WTC11 (cell line): Measurements from ENCODE around the gene GRIK2. TPM values are rescaled to one million over a fixed set of nuclear protein-coding genes. Genes with fewer than 3 reads are reported as not detected.

Experiments
- ATAC-seq: fragments of 200-7000 bp; cut with Tn5 transposase; 2 replicates; pipeline ENCODE4 v1.10.0; 2021; ENCODE audit warnings: mild to moderate bottlenecking, moderate library complexity
- CTCF ChIA-PET: fragments of 300-600 bp; sonication (Branson Sonifier 250); formaldehyde crosslinking; loops from one replicate; lab custom pipeline; 2021; ENCODE audit warnings: antibody characterized with exemption; lab: Charles Lee
- POLR2A ChIA-PET: fragments of 350-600 bp; sonication (Branson Sonifier 250); formaldehyde crosslinking; loops from one replicate; lab custom pipeline; 2021; ENCODE audit warnings: antibody characterized with exemption; lab: Charles Lee
- DNase-seq: peaks from one replicate; pipeline ENCODE4 v3.0.0; 2021; ENCODE audit warnings: low spot score
- H3K27ac Mint-ChIP-seq: 2 replicates; pipeline ENCODE4 v1.8.0; 2021; ENCODE audit warnings: mixed read lengths
- H3K27me3 Mint-ChIP-seq: 2 replicates; pipeline ENCODE4 v1.8.0; 2021; ENCODE audit warnings: low read depth, mild to moderate bottlenecking, moderate library complexity, mixed read lengths
- H3K36me3 Mint-ChIP-seq: 2 replicates; pipeline ENCODE4 v1.8.0; 2021; ENCODE audit warnings: mixed read lengths
- H3K4me1 Mint-ChIP-seq: 2 replicates; pipeline ENCODE4 v1.8.0; 2022; ENCODE audit warnings: mixed read lengths
- H3K4me3 Mint-ChIP-seq: 2 replicates; pipeline ENCODE4 v1.8.0; 2021; ENCODE audit warnings: mild to moderate bottlenecking, moderate library complexity, mixed read lengths
- H3K9me3 Mint-ChIP-seq: 2 replicates; pipeline ENCODE4 v1.8.0; 2021; ENCODE audit warnings: mixed read lengths
- AFF4 ChIP-seq: sonication (generic); formaldehyde crosslinking; IDR thresholded peaks from 2 replicates; pipeline ENCODE4 v1.8.1; 2023; ENCODE audit warnings: mild to moderate bottlenecking, missing genetic modification reagents, borderline replicate concordance
- CREB1 ChIP-seq: sonication (generic); formaldehyde crosslinking; IDR thresholded peaks from 2 replicates; pipeline ENCODE4 v1.8.0; 2023; ENCODE audit warnings: mild to moderate bottlenecking, missing genetic modification reagents
- ETV6 ChIP-seq: sonication (generic); formaldehyde crosslinking; IDR thresholded peaks from 2 replicates; pipeline ENCODE4 v1.8.1; 2022; ENCODE audit warnings: mild to moderate bottlenecking, missing genetic modification reagents
- FOXJ3 ChIP-seq: sonication (generic); formaldehyde crosslinking; IDR thresholded peaks from 2 replicates; pipeline ENCODE4 v1.9.0; 2021; ENCODE audit warnings: missing genetic modification reagents, mild to moderate bottlenecking, borderline replicate concordance
- GTF2I ChIP-seq: fragments of 250-450 bp; sonication (Bioruptor Pico); conservative IDR thresholded peaks from 2 replicates; pipeline ENCODE4 v1.4.0; 2021; ENCODE audit warnings: mild to moderate bottlenecking
- KAT7 ChIP-seq: sonication (generic); formaldehyde crosslinking; IDR thresholded peaks from 2 replicates; pipeline ENCODE4 v1.8.1; 2023; ENCODE audit warnings: missing genetic modification reagents, mild to moderate bottlenecking, borderline replicate concordance
- MAX ChIP-seq: sonication (generic); formaldehyde crosslinking; IDR thresholded peaks from 2 replicates; pipeline ENCODE4 v1.8.0; 2022; ENCODE audit warnings: mild to moderate bottlenecking, missing genetic modification reagents
- MLX ChIP-seq: sonication (generic); formaldehyde crosslinking; IDR thresholded peaks from 2 replicates; pipeline ENCODE4 v1.8.1; 2023; ENCODE audit warnings: mild to moderate bottlenecking, missing genetic modification reagents, moderate library complexity
- MXD4 ChIP-seq: fragments of 250-450 bp; sonication (Bioruptor Pico); IDR thresholded peaks from 2 replicates; pipeline ENCODE4 v1.8.0; 2021; ENCODE audit warnings: mild to moderate bottlenecking, moderate library complexity, borderline replicate concordance
- NFE2L1 ChIP-seq: sonication (generic); formaldehyde crosslinking; IDR thresholded peaks from 2 replicates; pipeline ENCODE4 v1.8.1; 2023; ENCODE audit warnings: missing genetic modification reagents
- NR3C1 ChIP-seq: sonication (generic); formaldehyde crosslinking; conservative IDR thresholded peaks from 2 replicates; pipeline ENCODE4 v1.8.1; 2023; ENCODE audit warnings: low read depth, mild to moderate bottlenecking, missing genetic modification reagents
- PRRX2 ChIP-seq: fragments of 250-450 bp; sonication (Bioruptor Pico); IDR thresholded peaks from 2 replicates; pipeline ENCODE4 v1.8.0; 2021; ENCODE audit warnings: mild to moderate bottlenecking
- STAT6 ChIP-seq: sonication (generic); formaldehyde crosslinking; conservative IDR thresholded peaks from 2 replicates; pipeline ENCODE4 v1.8.1; 2023; ENCODE audit warnings: mild to moderate bottlenecking, low read depth, missing genetic modification reagents, moderate library complexity
- TEAD1 ChIP-seq: sonication (generic); formaldehyde crosslinking; IDR thresholded peaks from 2 replicates; pipeline ENCODE4 v1.8.0; 2022; ENCODE audit warnings: mild to moderate bottlenecking, missing genetic modification reagents
- TEAD4 ChIP-seq: sonication (generic); formaldehyde crosslinking; IDR thresholded peaks from 2 replicates; pipeline ENCODE4 v1.8.0; 2022; ENCODE audit warnings: mild to moderate bottlenecking, missing genetic modification reagents
- USF1 ChIP-seq: sonication (generic); formaldehyde crosslinking; IDR thresholded peaks from 2 replicates; pipeline ENCODE4 v1.8.0; 2022; ENCODE audit warnings: mild to moderate bottlenecking, missing genetic modification reagents
- ZBTB43 ChIP-seq: sonication (generic); formaldehyde crosslinking; IDR thresholded peaks from 2 replicates; pipeline ENCODE4 v1.8.1; 2023; ENCODE audit warnings: mild to moderate bottlenecking, missing genetic modification reagents
- ZMAT4 ChIP-seq: fragments of 250-450 bp; sonication (Bioruptor Pico); IDR thresholded peaks from 2 replicates; pipeline ENCODE4 v1.9.0; 2021; ENCODE audit warnings: mild to moderate bottlenecking
- ZNF138 ChIP-seq: sonication (generic); formaldehyde crosslinking; conservative IDR thresholded peaks from 2 replicates; pipeline ENCODE4 v1.8.1; 2022; ENCODE audit warnings: mild to moderate bottlenecking, moderate library complexity, missing genetic modification reagents
- ZNF219 ChIP-seq: sonication (generic); formaldehyde crosslinking; IDR thresholded peaks from 2 replicates; pipeline ENCODE4 v1.8.0; 2023; ENCODE audit warnings: missing genetic modification reagents, mild to moderate bottlenecking, borderline replicate concordance
- ZNF232 ChIP-seq: sonication (generic); formaldehyde crosslinking; IDR thresholded peaks from 2 replicates; pipeline ENCODE4 v1.8.0; 2022; ENCODE audit warnings: mild to moderate bottlenecking, missing genetic modification reagents
- ZNF281 ChIP-seq: sonication (generic); formaldehyde crosslinking; IDR thresholded peaks from 2 replicates; pipeline ENCODE4 v1.8.0; 2023; ENCODE audit warnings: mild to moderate bottlenecking, missing genetic modification reagents
- ZNF396 ChIP-seq: fragments of 250-450 bp; sonication (Bioruptor Pico); IDR thresholded peaks from 2 replicates; pipeline ENCODE4 v1.8.0; 2021; ENCODE audit warnings: mild to moderate bottlenecking, moderate library complexity, borderline replicate concordance
- total RNA-seq: library from RNA; stranded (reverse); gene quantifications from 3 replicates; pipeline ENCODE4 v1.2.3, GENCODE V29; 2021

GRIK2 gene
- total RNA-seq, 1 experiment from 2014 or later, result 2.7 TPM

- no peak for TF ChIP-seq PRRX2
- TF ChIP-seq TEAD1 (CRISPR knock-in tag), result no peak
- no peak for TF ChIP-seq CREB1 (CRISPR knock-in tag)
- TF ChIP-seq USF1 (CRISPR knock-in tag), result no peak
- no peak for TF ChIP-seq ZNF138 (CRISPR knock-in tag)
- TF ChIP-seq ZBTB43 (CRISPR knock-in tag), result no peak
- no peak for TF ChIP-seq NFE2L1
- no peak for TF ChIP-seq ETV6 (CRISPR knock-in tag)
Measured at GRCh38 chr6:101799531-101799930, 406.0 kb downstream of the GRIK2 start (continued).

GRCh38 chr6:101800598-101800997 lies 407.1 kb downstream of the GRIK2 start:
- CTCF ChIA-PET, result no interaction called here
- Mint-ChIP-seq H3K27ac (no peak overlapping the region), H3K9me3 (no peaks in the 10 kb centered on the region), H3K4me3 (no peak overlapping the region)
- DNase-seq, result no peak
- TF ChIP-seq NR3C1, result no peak
- no peak for TF ChIP-seq ZNF281
- TF ChIP-seq, all 79 proteins: peak for 0
- POLR2A ChIA-PET, result no interaction called here
- no peak for ATAC-seq
- H3K4me1 Mint-ChIP-seq, result peaks cover 17% of the 10 kb centered on the region
- H3K36me3 Mint-ChIP-seq, result no peaks in the 10 kb centered on the region
- no peaks in the 10 kb centered on the region for H3K27me3 Mint-ChIP-seq

- no peak overlapping the region for H3K27ac Mint-ChIP-seq
- CTCF ChIA-PET, result no interaction called here
- TF ChIP-seq GTF2I (CRISPR knock-in tag) (no peak), ZNF232 (CRISPR knock-in tag) (no peak), ZMAT4 (no peak), ZNF219 (CRISPR knock-in tag) (no peak), TEAD4 (no peak), ZNF396 (CRISPR knock-in tag) (no peak), FOXJ3 (no peak), STAT6 (CRISPR knock-in tag) (no peak), MXD4 (CRISPR knock-in tag) (no peak), MAX (CRISPR knock-in tag) (no peak), AFF4 (CRISPR knock-in tag) (no peak), KAT7 (CRISPR knock-in tag) (no peak), MLX (CRISPR knock-in tag) (no peak)
Measured at GRCh38 chr6:101803136-101803535, 409.6 kb downstream of the GRIK2 start.

More at GRCh38 chr6:101803136-101803535, 409.6 kb downstream of the GRIK2 start:
- POLR2A ChIA-PET, result no interaction called here
- Mint-ChIP-seq H3K4me3 (no peak overlapping the region), H3K36me3 (no peaks in the 10 kb centered on the region), H3K4me1 (peaks cover 25% of the 10 kb centered on the region), H3K9me3 (no peaks in the 10 kb centered on the region), H3K27me3 (no peaks in the 10 kb centered on the region)
- no peak for DNase-seq
- ATAC-seq, result no peak
